ENCODE measurements around the gene COX6B2. TPM values are rescaled to one million over a fixed set of nuclear protein-coding genes. Genes with fewer than 3 reads are reported as not detected.

Gene COX6B2
- total RNA-seq, 1 experiment from 2014 or later = not detected

- peak; percentile 59 for DNase-seq
- H3K4me2 ChIP-seq (ENCODE audit: low read depth, low read length, poor library complexity, severe bottlenecking) = no peak overlapping the region
- peaks cover 13% of the 10 kb centered on the region for H3K79me2 ChIP-seq (ENCODE audit: low read length)
- peaks cover 16% of the 10 kb centered on the region for H3K4me1 ChIP-seq (ENCODE audit: low read length)
- no peak overlapping the region for H3K9ac ChIP-seq (ENCODE audit: low read length)
- no peak overlapping the region for H3K27ac ChIP-seq (ENCODE audit: low read length)
- peaks cover 25% of the 10 kb centered on the region for H3K36me3 ChIP-seq (ENCODE audit: insufficient read depth, low read length)
- H3K9me2 ChIP-seq (replicated peaks; ENCODE audit: insufficient read depth, low read length) = no peaks in the 10 kb centered on the region
- H4K20me1 ChIP-seq (ENCODE audit: insufficient read depth, low read depth, low read length) = peaks cover 47% of the 10 kb centered on the region
- H3K27me3 ChIP-seq (ENCODE audit: low read length) = no peaks in the 10 kb centered on the region
- H2AFZ ChIP-seq (ENCODE audit: low read length) = no peak overlapping the region
- H3K9me3 ChIP-seq (ENCODE audit: low read length) = no peaks in the 10 kb centered on the region
- H3K4me3 ChIP-seq (ENCODE audit: low read length) = no peak overlapping the region
Observed at GRCh38 chr19:55391191-55391670, 36.7 kb upstream of the COX6B2 start.

GRCh38 chr19:55390461-55390880 lies 36.0 kb upstream of the COX6B2 start:
- peaks cover 17% of the 10 kb centered on the region for H3K4me1 ChIP-seq (ENCODE audit: low read length)
- H3K9me3 ChIP-seq (ENCODE audit: low read length) = no peaks in the 10 kb centered on the region
- no peaks in the 10 kb centered on the region for H3K9me2 ChIP-seq (replicated peaks; ENCODE audit: insufficient read depth, low read length)
- DNase-seq = peak; percentile 64
- H2AFZ ChIP-seq (ENCODE audit: low read length) = no peak overlapping the region
- H4K20me1 ChIP-seq (ENCODE audit: insufficient read depth, low read depth, low read length) = peaks cover 50% of the 10 kb centered on the region
- H3K79me2 ChIP-seq (ENCODE audit: low read length) = peaks cover 17% of the 10 kb centered on the region
- no peak overlapping the region for H3K4me3 ChIP-seq (ENCODE audit: low read length)
- H3K27me3 ChIP-seq (ENCODE audit: low read length) = no peaks in the 10 kb centered on the region
- H3K27ac ChIP-seq (ENCODE audit: low read length) = no peak overlapping the region
- no peak overlapping the region for H3K4me2 ChIP-seq (ENCODE audit: low read depth, low read length, poor library complexity, severe bottlenecking)
- H3K9ac ChIP-seq (ENCODE audit: low read length) = no peak overlapping the region
- H3K36me3 ChIP-seq (ENCODE audit: insufficient read depth, low read length) = peaks cover 26% of the 10 kb centered on the region

GRCh38 chr19:55389386-55390317 lies 35.1 kb upstream of the COX6B2 start:
- H4K20me1 ChIP-seq (ENCODE audit: insufficient read depth, low read depth, low read length) = peaks cover 50% of the 10 kb centered on the region
- peaks cover 26% of the 10 kb centered on the region for H3K36me3 ChIP-seq (ENCODE audit: insufficient read depth, low read length)
- H3K27ac ChIP-seq (ENCODE audit: low read length) = no peak overlapping the region
- H3K79me2 ChIP-seq (ENCODE audit: low read length) = peaks cover 17% of the 10 kb centered on the region
- H3K9me2 ChIP-seq (replicated peaks; ENCODE audit: insufficient read depth, low read length) = no peaks in the 10 kb centered on the region
- H3K4me2 ChIP-seq (ENCODE audit: low read depth, low read length, poor library complexity, severe bottlenecking) = no peak overlapping the region
- H3K9ac ChIP-seq (ENCODE audit: low read length) = no peak overlapping the region
- peaks cover 24% of the 10 kb centered on the region for H3K4me1 ChIP-seq (ENCODE audit: low read length)
- peak; percentile 63 for DNase-seq
- H2AFZ ChIP-seq (ENCODE audit: low read length) = no peak overlapping the region
- H3K27me3 ChIP-seq (ENCODE audit: low read length) = no peaks in the 10 kb centered on the region
- no peaks in the 10 kb centered on the region for H3K9me3 ChIP-seq (ENCODE audit: low read length)
- H3K4me3 ChIP-seq (ENCODE audit: low read length) = no peak overlapping the region

GRCh38 chr19:55387736-55388497 lies 33.4 kb upstream of the COX6B2 start:
- DNase-seq = no peak
- Histone ChIP-seq H3K4me2 (ENCODE audit: low read depth, low read length, poor library complexity, severe bottlenecking) (peak overlapping the region; percentile 92), H3K9me3 (ENCODE audit: low read length) (no peaks in the 10 kb centered on the region), H3K36me3 (ENCODE audit: insufficient read depth, low read length) (peaks cover 26% of the 10 kb centered on the region), H3K9ac (ENCODE audit: low read length) (peak overlapping the region; percentile 99; the same call in 1 of the 2 replicates), H2AFZ (ENCODE audit: low read length) (no peak overlapping the region), H3K79me2 (ENCODE audit: low read length) (peaks cover 17% of the 10 kb centered on the region), H3K27me3 (ENCODE audit: low read length) (no peaks in the 10 kb centered on the region), H3K4me3 (ENCODE audit: low read length) (peak overlapping the region; percentile 99; the same call in 1 of the 2 replicates), H4K20me1 (ENCODE audit: insufficient read depth, low read depth, low read length) (peaks cover 50% of the 10 kb centered on the region), H3K4me1 (ENCODE audit: low read length) (peaks cover 35% of the 10 kb centered on the region), H3K27ac (ENCODE audit: low read length) (no peak overlapping the region), H3K9me2 (replicated peaks; ENCODE audit: insufficient read depth, low read length) (no peaks in the 10 kb centered on the region)

GRCh38 chr19:55386493-55386971 lies 32.0 kb upstream of the COX6B2 start:
- no peaks in the 10 kb centered on the region for H3K27me3 ChIP-seq (ENCODE audit: low read length)
- H3K27ac ChIP-seq (ENCODE audit: low read length) = peak overlapping the region; percentile 92; the same call in 1 of the 2 replicates
- DNase-seq = no peak
- peak overlapping the region; percentile 99 for H3K9ac ChIP-seq (ENCODE audit: low read length)
- H4K20me1 ChIP-seq (ENCODE audit: insufficient read depth, low read depth, low read length) = peaks cover 48% of the 10 kb centered on the region
- no peaks in the 10 kb centered on the region for H3K9me2 ChIP-seq (replicated peaks; ENCODE audit: insufficient read depth, low read length)
- H3K4me3 ChIP-seq (ENCODE audit: low read length) = peak overlapping the region; percentile 99
- peaks cover 17% of the 10 kb centered on the region for H3K79me2 ChIP-seq (ENCODE audit: low read length)
- peaks cover 26% of the 10 kb centered on the region for H3K36me3 ChIP-seq (ENCODE audit: insufficient read depth, low read length)
- H3K4me1 ChIP-seq (ENCODE audit: low read length) = peaks cover 38% of the 10 kb centered on the region
- H2AFZ ChIP-seq (ENCODE audit: low read length) = no peak overlapping the region
- H3K9me3 ChIP-seq (ENCODE audit: low read length) = no peaks in the 10 kb centered on the region
- peak overlapping the region; percentile 92 for H3K4me2 ChIP-seq (ENCODE audit: low read depth, low read length, poor library complexity, severe bottlenecking)

- Histone ChIP-seq H3K4me3 (ENCODE audit: low read length) (peak within 1 kb of the TSS; percentile 99), H3K9ac (ENCODE audit: low read length) (peak within 1 kb of the TSS; percentile 99), H3K27ac (ENCODE audit: low read length) (peak within 1 kb of the TSS; percentile 92), H2AFZ (ENCODE audit: low read length) (peak within 1 kb of the TSS; percentile 74; the same call in 1 of the 2 replicates), H3K4me1 (ENCODE audit: low read length) (peaks cover 38% of the 10 kb centered on the region), H3K79me2 (ENCODE audit: low read length) (peaks cover 17% of the 10 kb centered on the region), H3K4me2 (ENCODE audit: low read depth, low read length, poor library complexity, severe bottlenecking) (peak within 1 kb of the TSS; percentile 92), H3K9me3 (ENCODE audit: low read length) (no peaks in the 10 kb centered on the region), H3K9me2 (replicated peaks; ENCODE audit: insufficient read depth, low read length) (no peaks in the 10 kb centered on the region), H3K27me3 (ENCODE audit: low read length) (no peaks in the 10 kb centered on the region), H3K36me3 (ENCODE audit: insufficient read depth, low read length) (peaks cover 26% of the 10 kb centered on the region), H4K20me1 (ENCODE audit: insufficient read depth, low read depth, low read length) (peaks cover 41% of the 10 kb centered on the region)
- DNase-seq = peak; percentile 100
Observed at GRCh38 chr19:55385724-55386492, 31.4 kb upstream of the COX6B2 start, which contains the start of gene RPL28. RPL28 (plus strand) TSS chr19:55385932; CDS start chr19:55386358, 426 bp downstream.

- Histone ChIP-seq H3K79me2 (ENCODE audit: low read length) (peaks cover 17% of the 10 kb centered on the region), H3K27ac (ENCODE audit: low read length) (peak overlapping the region; percentile 92), H3K4me3 (ENCODE audit: low read length) (peak overlapping the region; percentile 99), H4K20me1 (ENCODE audit: insufficient read depth, low read depth, low read length) (peaks cover 40% of the 10 kb centered on the region), H3K27me3 (ENCODE audit: low read length) (no peaks in the 10 kb centered on the region), H3K4me2 (ENCODE audit: low read depth, low read length, poor library complexity, severe bottlenecking) (peak overlapping the region; percentile 92), H3K9me2 (replicated peaks; ENCODE audit: insufficient read depth, low read length) (no peaks in the 10 kb centered on the region), H3K9ac (ENCODE audit: low read length) (peak overlapping the region; percentile 83), H2AFZ (ENCODE audit: low read length) (peak overlapping the region; percentile 74; the same call in 1 of the 2 replicates), H3K36me3 (ENCODE audit: insufficient read depth, low read length) (peaks cover 26% of the 10 kb centered on the region), H3K9me3 (ENCODE audit: low read length) (no peaks in the 10 kb centered on the region), H3K4me1 (ENCODE audit: low read length) (peaks cover 38% of the 10 kb centered on the region)
- DNase-seq = peak; percentile 99
Observed at GRCh38 chr19:55384920-55385723, 30.6 kb upstream of the COX6B2 start.

All from Karpas-422 (cell line).